Mucosa of descending colon (tissue), 3 donors: ENCODE measurements around the gene LENEP. TPM values are rescaled to one million over a fixed set of nuclear protein-coding genes. Genes with fewer than 3 reads are reported as not detected.

Experiments used
- ATAC-seq: fragments of 200-7000 bp; cut with Tn5 transposase; one replicate; pipeline ENCODE4 v1.9.1; 2020; ENCODE audit warnings: mild to moderate bottlenecking, moderate library complexity
- DNase-seq, 3 donors: peaks; one replicate each; pipeline ENCODE4 v3.0.0-alpha.2; 2020
- H3K36me3 ChIP-seq: fragments of 200-600 bp; one replicate; pipeline ENCODE4 v1.8.0; 2021; ENCODE audit warnings: low read depth, mild to moderate bottlenecking
- H3K4me1 ChIP-seq: fragments of 200-600 bp; one replicate; pipeline ENCODE4 v1.8.0; 2021; ENCODE audit warnings: low read depth, mild to moderate bottlenecking
- H3K4me3 ChIP-seq: fragments of 200-600 bp; one replicate; pipeline ENCODE4 v1.8.0; 2021; ENCODE audit warnings: mild to moderate bottlenecking
- H3K9me3 ChIP-seq: fragments of 200-600 bp; one replicate; pipeline ENCODE4 v1.8.0; 2021; ENCODE audit warnings: mild to moderate bottlenecking
- CTCF ChIP-seq: fragments of 200-600 bp; IDR thresholded peaks from one replicate; pipeline ENCODE4 v1.8.0; 2022; ENCODE audit warnings: antibody characterized with exemption, mild to moderate bottlenecking
- intact Hi-C, 2 donors: fragments of 100-400 bp; cut with DNase I in 1 of 2; cut with micrococcal nuclease in 1 of 2; formaldehyde crosslinking; loops; one replicate each; pipeline versions ENCODE4 v1.11.0 to v1.11.1; 2022; cut with DNase I, micrococcal nuclease
- total RNA-seq, 3 donors: library from RNA; stranded (reverse); fragmentation: NEBNext Ultra II Directional in 2 of 3; extraction: Animal tissue kit (Norgen Biotek cat#: 25700) in 2 of 3; gene quantifications; one replicate each; pipeline versions ENCODE4 v1.2.1 to v1.2.4, GENCODE V29; 2021 to 2023
- donor health status: DM: no; HTN: no; CAD: no; lungs with moderate emphysema.
- donor health status: DM: no; HTN: no; CAD: no.
- donor health status: DM: no; HTN: yes; CAD: no.

LENEP gene
- total RNA-seq, 3 donors from 2014 or later, result 0.60 to 0.76 TPM; not detected in 1

DNA sequence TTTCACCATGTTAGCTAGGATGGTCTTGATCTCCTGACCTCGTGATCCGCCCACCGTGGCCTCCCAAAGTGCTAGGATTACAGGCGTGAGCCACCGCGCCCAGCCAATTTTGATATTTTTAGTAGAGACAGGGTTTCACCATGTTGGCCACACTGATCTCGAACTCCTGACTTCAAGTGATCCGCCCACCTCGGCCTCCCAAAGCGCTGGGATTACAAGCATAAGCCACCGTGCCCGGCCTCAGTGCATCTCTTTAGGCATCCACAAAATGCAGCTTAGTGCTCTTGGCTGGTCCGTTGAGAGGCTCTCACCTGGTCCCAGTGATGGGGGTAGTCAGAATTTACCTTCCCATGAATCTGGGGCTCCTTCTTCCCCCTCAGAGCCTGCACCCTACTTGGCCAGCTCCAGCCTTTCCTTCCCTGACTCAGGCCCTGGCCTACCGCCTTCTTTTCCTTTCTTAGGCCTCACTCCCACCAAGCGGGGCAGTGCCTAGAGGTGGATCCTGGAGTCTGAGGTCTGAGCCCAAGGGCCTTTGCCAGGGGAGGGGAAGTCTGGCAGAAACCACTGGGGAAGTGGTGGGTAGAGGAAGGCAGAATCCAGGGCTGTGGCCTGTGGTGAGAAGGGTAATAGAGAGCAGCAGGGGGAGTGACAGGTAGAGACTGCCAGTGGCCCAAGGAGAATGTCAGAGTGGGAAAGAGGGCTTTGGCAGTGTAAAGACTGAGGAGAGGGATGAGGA is 3.7 kb downstream of the LENEP start:
- Histone ChIP-seq H3K9me3 (no peaks in the 10 kb centered on the region), H3K4me1 (peaks cover 19% of the 10 kb centered on the region), H3K4me3 (no peak overlapping the region), H3K36me3 (no peaks in the 10 kb centered on the region)
- ATAC-seq (no peak), DNase-seq (peak in 1 of 3 donors; percentile 41)
- intact Hi-C loops, result no loop called here
- no peak for TF ChIP-seq CTCF

DNA sequence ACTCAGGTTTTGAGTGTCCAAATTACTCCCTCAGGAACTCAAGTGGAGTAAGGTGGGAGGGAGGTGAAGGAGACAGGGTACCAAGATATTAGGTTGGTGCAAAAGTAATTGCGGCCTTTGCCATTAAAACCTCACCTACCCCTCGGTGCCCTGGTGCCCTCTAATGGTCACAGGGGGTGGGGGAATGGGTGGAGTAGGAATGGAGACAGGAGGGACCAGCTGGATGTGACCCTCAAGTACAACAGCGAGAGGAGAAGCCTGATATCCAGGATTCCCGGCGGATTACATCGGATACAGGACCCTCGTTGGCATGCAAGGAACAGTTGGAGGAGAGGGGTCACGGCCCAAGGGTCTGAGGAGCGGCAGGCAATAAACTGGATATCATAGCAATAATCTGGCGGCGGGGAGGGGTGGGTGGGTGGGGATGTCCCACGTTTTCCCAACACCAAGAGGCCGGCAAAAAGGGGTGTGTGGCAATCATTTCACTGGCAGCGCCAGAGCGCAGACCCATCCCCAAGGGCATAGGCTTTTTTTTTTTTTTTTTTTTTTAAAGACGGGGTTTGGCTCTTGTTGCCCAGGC is 4.9 kb downstream of the LENEP start:
- DNase-seq, result peak in 1 of 3 donors; percentile 40
- no peaks in the 10 kb centered on the region for H3K9me3 ChIP-seq
- no peak for ATAC-seq
- no peak for TF ChIP-seq CTCF
- no peak overlapping the region for H3K4me3 ChIP-seq
- no peaks in the 10 kb centered on the region for H3K36me3 ChIP-seq
- peaks cover 19% of the 10 kb centered on the region for H3K4me1 ChIP-seq
- intact Hi-C loops, result no loop called here

GRCh38 chr1:154998818-154999570 is 5.6 kb downstream of the LENEP start:
- H3K4me1 ChIP-seq, result peaks cover 19% of the 10 kb centered on the region
- intact Hi-C loops, result no loop called here
- no peak overlapping the region for H3K4me3 ChIP-seq
- no peaks in the 10 kb centered on the region for H3K9me3 ChIP-seq
- H3K36me3 ChIP-seq, result no peaks in the 10 kb centered on the region
- DNase-seq, result peak; percentile 75 to 82 (median 78)
- no peak for ATAC-seq
- peak; percentile 57 for TF ChIP-seq CTCF

GRCh38 chr1:154999571-155000410 is 6.4 kb downstream of the LENEP start:
- DNase-seq (peak; percentile 59 to 78 (median 68)), ATAC-seq (no peak)
- TF ChIP-seq CTCF, result no peak
- no peaks in the 10 kb centered on the region for H3K36me3 ChIP-seq
- intact Hi-C loops, result no loop called here
- no peaks in the 10 kb centered on the region for H3K9me3 ChIP-seq
- peaks cover 25% of the 10 kb centered on the region for H3K4me1 ChIP-seq
- no peak overlapping the region for H3K4me3 ChIP-seq

DNA sequence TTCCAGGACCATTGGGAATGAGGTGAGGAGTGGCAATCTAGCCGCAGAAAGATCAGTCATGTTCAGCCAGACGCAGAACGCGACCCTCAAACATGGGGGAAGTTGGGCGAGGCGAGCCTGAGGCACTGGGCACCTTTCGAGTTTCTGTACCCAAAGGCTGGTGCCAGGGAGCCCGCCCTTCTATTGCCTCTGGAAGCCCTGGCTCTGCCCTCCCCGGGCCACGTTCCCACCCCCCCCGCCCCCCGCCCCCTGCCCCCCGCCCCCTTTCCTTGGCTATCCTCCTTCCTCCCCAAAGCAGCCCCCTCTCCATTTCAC is 7.0 kb downstream of the LENEP start:
- intact Hi-C loops, result no loop called here
- Histone ChIP-seq H3K36me3 (no peaks in the 10 kb centered on the region), H3K4me1 (peaks cover 31% of the 10 kb centered on the region), H3K9me3 (no peaks in the 10 kb centered on the region), H3K4me3 (no peak overlapping the region)
- no peak for TF ChIP-seq CTCF
- no peak for ATAC-seq
- DNase-seq, result peak; percentile 67 to 74 (median 70)
